Dermis microvascular lymphatic vessel endothelial cell (primary cell): Measurements from ENCODE around the gene SH3D19. TPM values are rescaled to one million over a fixed set of nuclear protein-coding genes. Genes with fewer than 3 reads are reported as not detected.
"Not testable (repeated sequence)": the region's sequence is repeated elsewhere in the genome, so short reads cannot be mapped to it uniquely, and the experiment has no call there.

Experiments
- DNase-seq, 2 donors: peaks; one replicate each; pipeline versions ENCODE4 v3.0.0 to v3.0.0-alpha.2; 2010; ENCODE audit warnings: low read depth in 2 of 2
- total RNA-seq: library from RNA; depleted of rRNA; stranded (reverse); fragments of >200 nt; gene quantifications from 2 replicates; pipeline ENCODE4 v1.2.1, GENCODE V29; 2014

SH3D19 gene
- total RNA-seq, 1 donor from 2014 or later, result 32.7 TPM

DNA sequence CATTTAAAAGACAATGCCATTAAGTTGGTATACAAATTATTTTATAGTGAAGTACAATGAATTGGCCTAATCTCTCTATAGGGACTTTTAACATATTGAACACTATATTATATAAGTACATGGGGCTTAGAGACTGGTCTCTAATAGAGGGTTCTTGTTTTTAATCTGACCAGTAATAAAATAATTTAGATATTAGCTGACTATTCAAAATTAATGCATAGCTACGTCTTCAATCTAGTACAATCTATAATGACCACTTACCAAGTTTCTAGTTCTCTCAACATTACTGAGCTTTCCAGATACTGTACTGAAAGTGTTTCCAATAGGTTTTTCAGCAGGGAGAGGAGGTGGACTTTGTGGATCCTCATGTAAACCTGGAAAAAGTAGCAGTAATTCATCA is 166.4 kb downstream of the SH3D19 start:
- DNase-seq, result no peak

DNA sequence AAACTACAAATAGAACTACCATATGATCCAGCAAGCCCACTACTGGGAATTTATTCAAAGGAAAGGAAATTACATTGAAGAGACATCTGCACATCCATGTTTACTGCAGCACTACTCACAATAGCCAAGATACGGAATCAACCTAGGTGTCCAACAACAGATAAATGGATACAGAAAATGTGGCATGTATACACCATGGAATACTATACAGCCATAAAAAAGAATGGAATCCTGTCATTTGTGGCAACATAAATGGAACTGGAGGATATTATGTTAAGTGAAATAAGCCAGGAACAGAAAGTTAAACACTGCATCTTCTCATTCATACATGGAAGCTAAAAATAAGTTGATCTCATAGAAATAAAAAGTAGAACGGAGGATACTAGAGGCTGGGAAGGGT is 167.9 kb downstream of the SH3D19 start:
- no peak for DNase-seq

DNA sequence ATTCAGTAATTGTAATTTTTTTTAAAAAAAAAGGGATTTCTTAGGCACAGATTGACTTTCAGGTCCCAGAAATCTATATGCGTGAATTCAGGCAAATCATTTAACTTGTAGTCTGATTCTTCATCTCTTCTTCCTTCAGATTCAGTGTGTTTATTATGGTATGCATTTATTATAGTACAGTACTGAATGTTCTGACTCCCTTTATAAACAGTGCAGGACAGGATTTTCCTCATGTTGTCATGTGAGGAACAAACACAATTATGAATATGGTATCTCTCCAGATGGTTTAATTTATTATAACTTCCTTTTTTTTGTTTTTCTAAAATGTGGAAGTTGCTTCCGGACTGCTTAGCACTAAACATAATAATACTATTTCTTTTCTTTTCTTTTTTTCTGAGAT is 171.8 kb downstream of the SH3D19 start:
- DNase-seq, result peak in 1 of 2 donors; percentile 7

DNA sequence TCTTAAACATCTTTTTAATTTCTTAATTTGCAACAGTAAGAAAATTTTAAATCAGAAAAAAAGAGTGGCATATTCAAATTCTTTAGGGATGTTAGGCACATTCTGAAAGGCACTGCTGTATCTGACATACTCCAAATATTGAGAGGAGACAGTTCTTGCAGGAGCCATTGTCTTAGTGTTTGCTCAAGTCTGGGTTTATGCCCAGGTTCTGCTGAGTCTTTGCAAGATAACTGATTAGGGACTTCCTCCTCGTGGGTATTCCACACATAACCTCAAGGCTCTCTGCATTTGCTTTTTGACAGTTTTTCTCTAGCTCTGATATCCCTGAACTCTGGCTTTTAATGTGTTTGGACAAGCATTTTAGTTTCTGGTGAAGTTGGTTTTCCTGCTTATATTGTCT is 173.4 kb downstream of the SH3D19 start:
- no peak for DNase-seq

DNA sequence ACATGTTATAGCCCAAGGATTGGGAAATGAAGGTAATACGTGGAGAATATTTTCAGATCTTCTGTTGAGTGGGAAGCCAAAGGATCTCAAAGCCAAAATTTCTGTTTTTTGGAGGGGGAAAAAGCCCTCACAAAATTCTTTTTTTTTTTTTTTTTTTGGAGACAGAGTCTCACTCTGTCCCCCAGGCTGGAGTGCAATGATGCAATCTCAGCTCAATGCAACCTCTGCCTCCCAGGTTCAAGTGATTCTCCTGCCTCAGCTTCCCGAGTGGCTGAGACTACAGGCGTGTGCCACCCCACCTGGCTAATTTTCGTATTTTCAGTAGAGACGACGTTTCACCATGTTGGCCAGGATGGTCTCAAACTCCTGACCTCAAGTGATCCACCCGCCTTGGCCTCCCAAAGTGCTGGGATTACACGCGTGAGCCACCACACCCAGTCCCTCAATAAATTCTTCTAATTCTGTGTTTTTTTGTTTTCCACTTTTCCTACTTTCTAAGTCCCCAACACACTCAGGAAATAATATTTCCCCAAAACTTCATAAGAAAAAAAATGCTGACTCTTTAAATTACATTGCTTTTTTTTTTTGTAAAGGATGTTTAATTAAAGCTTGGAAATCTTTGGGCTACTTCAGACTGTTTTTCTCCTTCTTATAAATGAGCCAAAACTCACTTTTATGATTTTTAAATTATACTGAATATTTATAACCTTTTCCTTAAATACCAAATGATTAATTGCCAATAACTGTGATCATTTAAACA is 174.4 kb downstream of the SH3D19 start:
- no peak for DNase-seq

DNA sequence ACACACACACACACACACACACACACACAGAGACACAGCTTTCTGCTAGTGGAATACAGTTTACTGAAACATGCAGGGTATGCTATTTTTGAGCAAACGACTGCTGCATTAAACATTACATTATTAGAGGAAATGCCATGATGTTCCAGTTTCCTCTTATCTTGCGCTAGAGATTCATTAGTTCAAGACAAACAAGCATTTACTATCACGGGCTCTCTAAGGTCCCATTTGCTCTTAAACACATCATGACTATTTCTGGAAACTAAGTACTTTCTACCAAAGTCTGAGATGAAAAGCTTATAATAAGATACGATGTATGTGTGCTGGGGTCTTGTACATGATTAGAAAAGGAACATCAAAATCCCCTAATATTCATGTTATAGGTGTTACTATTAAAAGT is 177.1 kb downstream of the SH3D19 start:
- DNase-seq, result no peak

DNA sequence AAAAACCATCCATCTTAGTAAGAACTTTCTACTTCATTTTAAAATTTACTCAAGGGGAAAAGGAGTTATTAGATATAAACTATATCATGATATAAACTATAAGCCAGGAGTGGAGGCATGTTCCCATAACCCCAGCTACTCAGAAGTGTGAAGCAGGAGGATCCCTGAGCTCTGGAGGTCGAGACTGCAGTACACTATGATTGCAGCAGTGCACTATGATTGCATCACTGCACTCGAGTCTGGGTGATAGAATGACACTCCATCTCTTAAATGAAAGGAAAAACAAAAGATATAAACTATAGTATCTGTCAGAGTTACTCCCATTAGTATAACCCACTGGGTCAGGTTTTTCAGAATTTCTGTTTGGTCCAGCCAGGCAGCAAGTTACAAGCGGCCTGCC is 178.4 kb downstream of the SH3D19 start:
- no peak for DNase-seq

DNA sequence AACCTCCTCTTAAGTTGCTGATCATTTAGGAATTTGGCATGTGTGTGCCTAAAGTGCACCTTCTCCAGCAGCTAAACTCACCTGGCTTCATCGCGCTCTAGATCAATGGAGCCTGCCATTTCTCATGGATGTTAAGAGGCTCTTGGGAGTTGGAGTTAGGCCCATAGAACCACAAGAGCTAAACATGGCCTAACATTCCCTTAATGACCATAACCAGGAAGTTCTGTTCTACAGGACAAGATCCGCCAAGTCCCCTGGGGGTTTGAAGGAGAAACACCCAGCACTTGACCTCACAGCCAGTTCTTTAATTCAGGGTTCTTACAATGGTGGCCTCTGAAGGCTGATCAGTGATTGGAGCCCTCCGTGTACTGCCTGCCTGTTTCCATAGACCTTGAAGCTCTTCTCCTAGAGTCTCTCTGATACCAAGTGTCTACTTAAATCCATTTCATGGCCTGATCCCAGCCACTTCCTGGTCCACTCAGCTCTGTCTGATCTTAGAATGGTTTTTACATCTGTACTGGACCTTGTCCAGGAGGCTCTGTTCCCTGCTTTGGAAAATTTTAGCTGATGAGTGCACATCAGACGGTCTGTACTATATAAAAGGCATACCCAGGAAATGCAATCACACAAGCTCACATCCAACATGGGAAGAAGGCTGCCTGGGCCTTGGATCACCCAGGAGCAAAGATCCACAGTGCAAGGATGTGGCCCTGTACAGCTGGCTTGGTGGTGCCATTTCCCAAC is 180.9 kb downstream of the SH3D19 start:
- DNase-seq, result no peak

DNA sequence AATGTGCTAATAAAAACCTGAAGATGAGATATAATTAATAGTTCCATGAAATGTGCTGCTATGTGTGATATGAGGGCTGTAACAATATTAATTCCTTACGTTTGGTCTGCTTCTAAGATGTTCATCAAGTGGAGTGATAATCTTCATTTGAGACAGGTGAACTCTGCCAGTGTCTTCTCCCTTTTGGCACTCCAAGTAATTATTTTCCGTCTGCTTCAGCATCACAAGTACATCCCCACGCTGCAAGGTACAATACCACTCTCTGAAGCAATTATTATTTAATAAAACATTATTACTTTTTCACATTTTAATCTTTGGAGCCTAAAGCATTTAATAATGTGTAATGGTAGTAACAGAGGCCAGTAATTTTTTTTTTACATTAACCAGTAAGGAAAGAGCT is 181.6 kb downstream of the SH3D19 start:
- no peak for DNase-seq

DNA sequence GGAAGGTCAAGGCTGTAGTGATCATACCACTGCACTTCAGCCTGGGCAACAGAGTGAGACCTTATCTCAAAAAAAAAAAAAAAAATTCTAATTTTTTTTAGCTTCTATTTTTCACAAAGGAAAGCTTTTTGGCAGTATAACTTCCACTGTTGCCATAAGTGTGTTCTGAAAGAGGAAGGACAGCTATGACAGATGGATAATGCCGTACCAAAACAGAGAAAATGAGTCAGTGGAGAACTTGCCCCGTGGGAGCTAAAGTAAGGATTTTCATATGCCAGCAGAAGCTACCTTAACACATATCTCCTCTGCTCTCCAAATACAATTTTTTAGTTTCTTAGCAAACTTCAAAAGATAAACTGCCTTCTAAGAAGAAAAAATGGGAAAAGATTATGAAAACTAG is 182.2 kb downstream of the SH3D19 start:
- no peak for DNase-seq

DNA sequence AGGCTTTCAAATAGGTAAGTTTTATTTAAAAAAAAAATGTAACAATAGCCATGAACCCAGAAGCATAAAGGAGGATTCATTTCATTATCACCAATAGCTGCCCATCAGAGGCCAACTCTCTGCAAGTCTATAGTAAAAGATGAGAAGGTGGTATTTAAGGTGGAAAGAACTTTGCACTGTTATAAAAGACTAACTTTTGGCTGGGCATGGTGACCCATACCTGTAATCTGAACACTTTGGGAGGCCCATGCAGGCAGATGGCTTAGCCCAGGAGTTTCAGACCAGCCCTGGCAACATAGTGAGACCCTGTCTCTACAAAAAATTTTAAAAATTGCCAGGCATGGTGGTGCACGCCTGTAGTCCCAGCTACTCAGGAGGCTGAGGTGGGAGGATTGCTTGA is 182.6 kb downstream of the SH3D19 start:
- DNase-seq, result no peak

DNA sequence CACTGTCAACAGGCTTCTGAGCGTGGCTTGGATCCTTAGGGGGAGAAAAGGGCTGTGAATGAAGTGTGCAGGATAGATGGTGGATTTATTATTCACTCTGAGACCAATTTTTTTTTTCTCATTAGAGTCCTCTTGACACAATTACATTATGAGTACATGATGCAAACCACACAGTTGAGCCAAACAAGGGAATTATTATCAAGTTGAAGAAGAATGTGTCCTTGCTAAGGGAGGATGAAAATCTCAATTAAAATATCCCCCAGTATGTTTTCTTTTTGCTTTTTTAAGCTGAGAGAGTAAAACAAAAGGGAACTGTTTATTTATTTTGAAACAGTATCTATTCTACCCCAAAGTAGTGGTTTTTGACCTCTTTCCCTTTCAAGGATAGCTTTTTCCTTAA is 185.6 kb downstream of the SH3D19 start:
- DNase-seq, result no peak

DNA sequence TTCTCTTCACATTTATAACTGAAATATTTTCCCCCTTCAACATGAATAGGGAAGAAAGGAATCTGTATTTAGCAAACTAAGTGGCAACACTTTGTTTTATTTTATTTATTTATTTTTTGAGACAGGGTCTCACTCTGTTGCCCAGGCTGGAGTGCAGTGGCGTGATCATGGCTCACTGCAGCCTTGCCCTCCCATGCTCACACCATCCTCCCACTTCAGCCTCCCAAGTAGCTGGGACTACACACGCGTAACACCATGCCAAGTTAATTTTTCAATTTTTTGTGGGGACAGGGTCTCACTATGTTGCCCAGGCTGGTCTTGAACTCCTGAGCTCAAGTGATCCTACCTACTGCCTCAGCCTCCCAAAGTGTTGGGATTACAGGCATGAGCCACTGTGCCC is 189.4 kb downstream of the SH3D19 start:
- not testable (repeated sequence) for DNase-seq

DNA sequence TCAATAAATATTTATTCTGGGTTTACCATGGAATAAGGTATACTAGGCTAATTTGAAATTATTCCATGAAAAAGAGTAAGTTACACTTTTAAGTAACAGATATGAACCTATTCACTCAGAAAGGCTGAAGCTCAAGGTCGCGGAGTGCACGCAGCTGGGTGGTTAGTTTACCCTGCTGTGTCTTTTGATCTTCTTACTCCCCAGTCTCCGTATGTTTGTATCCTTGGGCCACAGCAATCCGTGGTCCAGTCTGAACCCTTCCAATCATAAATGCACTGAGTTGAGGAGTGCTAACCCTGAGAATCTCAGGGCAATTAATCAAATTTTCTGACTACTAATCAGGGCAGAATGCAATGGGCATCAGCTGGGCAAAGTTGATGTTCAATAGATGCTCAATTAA is 192.1 kb downstream of the SH3D19 start:
- DNase-seq, result no peak

DNA sequence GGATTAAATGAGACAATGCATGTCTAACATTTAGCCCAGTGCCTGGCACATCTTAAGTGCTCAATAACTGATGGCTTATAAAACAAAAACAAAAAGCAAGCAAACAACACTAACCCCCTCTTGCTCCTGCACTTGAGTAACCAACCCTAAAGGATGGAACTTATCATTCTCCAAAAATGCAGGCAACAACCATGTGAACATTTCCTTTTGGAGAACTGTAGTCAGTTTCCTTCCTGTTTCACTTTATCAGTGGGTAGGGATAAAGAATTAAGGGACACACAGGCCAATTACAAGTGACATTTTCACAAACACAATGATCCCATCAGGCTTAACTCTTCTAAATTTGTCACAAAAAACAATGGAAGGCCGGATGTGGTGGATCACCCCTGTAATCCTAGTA is 195.6 kb downstream of the SH3D19 start:
- DNase-seq, result peak; percentile 64 to 73

DNA sequence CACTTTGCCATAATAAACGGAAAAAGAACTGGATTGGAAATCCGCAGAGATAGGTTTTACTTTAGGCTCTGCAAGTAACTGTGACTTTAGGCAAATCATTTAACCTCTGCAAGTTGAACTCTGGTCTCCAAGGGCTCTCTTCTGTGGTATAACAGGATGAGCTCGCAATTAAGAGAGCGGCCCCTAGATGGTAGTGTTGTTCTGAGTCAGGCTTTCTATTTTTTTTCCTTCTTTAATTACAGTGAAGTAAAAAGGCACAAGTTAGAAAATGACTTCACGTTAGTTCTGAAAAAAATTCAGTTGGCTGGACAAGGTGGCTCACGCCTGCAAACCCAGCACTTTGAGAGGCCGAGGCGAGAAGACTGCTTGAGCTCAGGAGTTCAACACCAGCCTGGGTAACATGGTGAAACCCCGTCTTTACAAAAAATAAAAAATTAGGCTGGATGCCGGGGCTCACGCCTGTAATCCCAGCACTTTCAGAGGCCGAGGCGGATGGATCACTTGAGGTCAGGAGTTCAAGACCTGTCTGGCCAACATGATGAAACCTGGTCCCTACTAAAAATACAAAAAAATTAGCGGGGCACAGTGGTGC is 207.9 kb downstream of the SH3D19 start:
- DNase-seq, result peak; percentile 55 to 75

DNA sequence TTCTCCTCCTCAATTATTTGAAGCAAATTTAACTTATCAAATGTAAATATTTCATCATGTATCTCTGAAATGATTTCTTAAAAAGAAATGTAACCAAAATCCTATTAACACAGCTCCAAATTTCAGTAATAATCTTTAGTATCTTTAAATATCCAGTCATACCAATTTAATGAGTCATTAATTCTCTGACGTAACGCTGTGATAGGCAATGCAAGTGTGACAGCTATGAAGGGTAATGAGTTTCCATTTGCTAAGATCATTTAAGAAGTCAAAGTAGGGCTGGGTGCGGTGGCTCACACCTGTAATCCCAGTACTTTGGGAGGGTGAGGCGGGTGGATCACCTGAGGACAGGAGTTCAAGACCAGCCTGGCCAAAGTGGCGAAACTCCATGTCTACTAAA is 210.4 kb downstream of the SH3D19 start:
- no peak for DNase-seq

DNA sequence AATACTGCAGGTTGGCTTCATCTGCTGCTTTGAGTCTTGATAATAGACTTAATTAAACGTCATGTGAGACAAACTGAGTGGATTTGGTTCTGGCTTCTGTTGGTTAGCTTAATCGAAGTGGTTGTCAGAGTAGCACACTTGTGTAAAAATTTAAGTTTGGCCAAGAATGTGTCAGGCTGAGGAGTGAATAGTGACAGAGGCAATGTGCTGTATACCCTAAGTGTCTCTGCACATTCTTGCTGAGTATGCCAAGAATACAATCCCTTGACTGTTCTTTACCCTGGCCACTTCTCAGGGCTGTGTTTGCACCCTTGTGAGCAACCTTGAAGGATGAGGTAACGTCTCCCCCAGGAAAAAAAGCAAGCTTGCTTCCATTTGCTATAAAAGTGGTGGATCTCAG is 211.1 kb downstream of the SH3D19 start:
- no peak for DNase-seq

DNA sequence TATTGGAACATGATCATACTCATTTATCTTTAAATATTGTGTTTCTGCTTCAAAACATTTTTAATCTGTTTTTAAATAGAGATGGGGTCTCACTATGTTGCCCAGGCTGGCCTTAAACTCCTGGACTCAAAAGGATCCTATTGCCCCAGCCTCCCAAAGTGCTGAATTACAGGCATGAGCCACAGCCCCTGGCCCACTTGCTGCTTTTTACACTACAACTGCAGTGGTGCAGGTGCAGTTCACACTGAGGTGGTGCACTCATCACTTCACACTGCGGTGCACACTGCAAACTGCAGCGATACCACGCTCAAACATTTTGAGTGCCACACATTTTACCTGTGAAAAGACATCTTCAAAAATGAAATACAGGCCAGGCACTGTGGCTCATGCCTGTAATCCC is 215.2 kb downstream of the SH3D19 start:
- DNase-seq, result no peak

DNA sequence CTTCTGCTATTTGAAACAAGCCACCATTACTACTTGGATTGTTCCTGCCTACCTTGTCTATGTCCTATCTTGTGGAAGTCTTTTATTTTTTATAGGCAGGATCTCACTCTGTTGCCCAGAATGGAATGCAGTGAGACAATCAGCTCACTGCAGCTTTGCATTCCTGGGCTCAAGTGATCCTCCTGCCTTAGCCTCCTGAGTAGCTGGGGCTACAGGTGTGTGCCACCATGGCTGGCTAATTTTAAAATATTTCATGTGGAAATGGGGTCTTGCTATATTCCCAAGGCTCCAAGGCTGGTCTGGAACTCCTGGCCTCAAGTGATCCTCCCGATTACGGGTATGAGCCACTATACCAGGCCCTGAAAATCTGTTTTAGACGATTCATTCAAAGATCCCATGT is 218.3 kb downstream of the SH3D19 start:
- DNase-seq, result no peak

DNA sequence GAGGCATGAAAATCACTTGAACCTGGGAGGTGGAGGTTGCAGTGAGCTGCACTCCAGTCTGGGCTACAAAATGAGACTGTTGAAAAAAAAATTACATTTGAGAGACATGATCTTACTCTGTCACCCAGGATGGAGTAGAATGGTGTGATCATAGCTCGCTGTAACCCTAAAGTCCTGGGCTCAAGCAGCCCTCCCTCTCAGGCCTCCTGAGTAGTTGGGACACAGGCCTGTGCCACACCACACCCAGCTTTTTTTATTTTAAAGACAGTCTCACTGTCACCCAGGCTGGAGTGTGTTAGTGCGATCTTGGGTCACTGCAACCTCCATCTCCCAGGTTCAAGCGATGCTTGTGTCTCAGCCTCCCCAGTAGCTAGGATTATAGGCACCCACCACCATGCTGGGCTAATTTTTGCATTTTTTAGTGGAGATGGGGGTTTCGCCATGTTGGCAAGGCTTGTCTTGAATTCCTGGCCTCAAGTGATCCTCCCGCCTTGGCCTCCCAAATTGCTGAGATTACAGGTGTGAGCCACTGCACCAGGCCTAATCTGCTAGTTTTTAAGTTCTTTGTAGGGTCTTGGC is 219.9 kb downstream of the SH3D19 start:
- no peak for DNase-seq

DNA sequence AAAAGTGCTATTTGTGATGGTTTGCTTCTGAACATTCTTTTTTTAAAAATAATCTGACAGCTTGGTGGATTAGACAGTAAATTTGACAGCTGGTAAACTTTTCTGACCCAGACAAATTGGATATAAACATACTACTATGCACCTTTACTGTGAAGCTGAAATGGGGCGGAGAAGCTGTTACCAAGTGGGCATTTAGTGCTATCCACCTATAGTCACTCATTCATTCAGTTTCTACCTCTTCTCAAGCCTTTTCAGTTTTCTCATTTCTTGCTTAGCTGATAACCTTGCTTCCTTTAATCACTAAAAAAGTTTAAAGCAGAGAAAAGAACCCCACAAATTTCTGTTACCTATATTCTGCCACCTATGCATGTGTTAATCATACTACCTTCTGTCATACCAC is 220.8 kb downstream of the SH3D19 start:
- no peak for DNase-seq

DNA sequence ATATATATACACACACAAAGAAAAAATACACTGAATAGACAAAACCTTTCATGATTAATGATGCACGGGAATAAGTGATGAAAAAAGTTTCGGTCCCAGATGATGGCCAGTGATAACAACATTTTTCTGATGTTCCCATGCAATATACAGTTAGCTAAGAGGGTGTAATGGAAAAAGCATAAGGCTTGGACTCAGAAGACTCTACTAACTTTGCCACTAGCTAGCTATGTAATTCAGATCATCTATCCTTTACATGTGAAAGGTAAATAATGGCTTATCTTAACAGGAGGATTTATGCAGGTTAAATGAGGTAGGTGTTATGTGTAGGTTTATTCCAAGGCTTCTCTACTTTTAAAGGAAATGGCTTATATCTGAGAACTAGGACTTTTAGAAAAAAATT is 221.6 kb downstream of the SH3D19 start:
- DNase-seq, result no peak
